Lower leg skin (tissue), 3 donors: ENCODE results near the gene APOC3.

Experiments
- POLR2A ChIP-seq, 2 donors: fragments of 450-650 bp; IDR thresholded peaks; one replicate each; pipeline ENCODE4 v1.6.1; 2016 to 2017; ENCODE audit warnings: antibody characterized with exemption in 2 of 2, mild to moderate bottlenecking in 1 of 2, moderate library complexity in 1 of 2
- TF ChIP-seq, protein P1 (sequence below), 3 donors: fragments of 450-650 bp; IDR thresholded peaks; one replicate each; pipeline ENCODE4 v1.5.1; 2016; ENCODE audit warnings: antibody characterized with exemption in 3 of 3, mild to moderate bottlenecking in 3 of 3, moderate library complexity in 2 of 3

- TF ChIP-seq, protein P1, sequence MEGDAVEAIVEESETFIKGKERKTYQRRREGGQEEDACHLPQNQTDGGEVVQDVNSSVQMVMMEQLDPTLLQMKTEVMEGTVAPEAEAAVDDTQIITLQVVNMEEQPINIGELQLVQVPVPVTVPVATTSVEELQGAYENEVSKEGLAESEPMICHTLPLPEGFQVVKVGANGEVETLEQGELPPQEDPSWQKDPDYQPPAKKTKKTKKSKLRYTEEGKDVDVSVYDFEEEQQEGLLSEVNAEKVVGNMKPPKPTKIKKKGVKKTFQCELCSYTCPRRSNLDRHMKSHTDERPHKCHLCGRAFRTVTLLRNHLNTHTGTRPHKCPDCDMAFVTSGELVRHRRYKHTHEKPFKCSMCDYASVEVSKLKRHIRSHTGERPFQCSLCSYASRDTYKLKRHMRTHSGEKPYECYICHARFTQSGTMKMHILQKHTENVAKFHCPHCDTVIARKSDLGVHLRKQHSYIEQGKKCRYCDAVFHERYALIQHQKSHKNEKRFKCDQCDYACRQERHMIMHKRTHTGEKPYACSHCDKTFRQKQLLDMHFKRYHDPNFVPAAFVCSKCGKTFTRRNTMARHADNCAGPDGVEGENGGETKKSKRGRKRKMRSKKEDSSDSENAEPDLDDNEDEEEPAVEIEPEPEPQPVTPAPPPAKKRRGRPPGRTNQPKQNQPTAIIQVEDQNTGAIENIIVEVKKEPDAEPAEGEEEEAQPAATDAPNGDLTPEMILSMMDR (IDR thresholded peaks at IDR 0.05) = no peak
- TF ChIP-seq POLR2A (IDR thresholded peaks at IDR 0.05) = no peak
Observed at GRCh38 chr11:116855413-116855812, 25.7 kb downstream of the APOC3 start.
